Uterus (tissue), 2 donors: ENCODE results near the gene TMEM204.

Source experiments
- CTCF ChIP-seq, 4 experiments: fragments of 200-600 bp in 2 of 4; fragments of 450-650 bp in 2 of 4; sonication (generic) in 2 of 4; IDR thresholded peaks; one replicate each; pipeline ENCODE4 v1.5.1; 2016 to 2019; ENCODE audit warnings: antibody characterized with exemption in 4 of 4, mild to moderate bottlenecking in 2 of 4, moderate library complexity in 1 of 4
- POLR2A ChIP-seq, 2 donors: fragments of 450-650 bp; IDR thresholded peaks; one replicate each; pipeline ENCODE4 v1.6.1; 2016; ENCODE audit warnings: antibody characterized with exemption in 2 of 2, mild to moderate bottlenecking in 1 of 2, moderate library complexity in 1 of 2

- TF ChIP-seq POLR2A (IDR thresholded peaks at IDR 0.05), result no peak
- no peak for TF ChIP-seq CTCF (IDR thresholded peaks at IDR 0.05)
These were observed 41.2 kb upstream of the TMEM204 start for GRCh38 chr16:1492082-1492922.
